GDM1 (cell line): ENCODE measurements around the gene PAH.

Experiments used
- DNase-seq: peaks from one replicate; lab custom pipeline; 2025; lab: John Stamatoyannopoulos, UW

The PAH gene

GRCh38 chr12:102917026-102917787, at the start of gene PAH:
PAH (minus strand) TSS chr12:102917244; CDS start chr12:102917130, 114 bp downstream.
- no peak for DNase-seq

- no peak for DNase-seq
These were observed 49.3 kb upstream of the PAH start for GRCh38 chr12:102966200-102966863.

GRCh38 chr12:102965281-102966155, 48.5 kb upstream of the PAH start:
- DNase-seq = no peak

- no peak for DNase-seq
These were observed 47.8 kb upstream of the PAH start for GRCh38 chr12:102964872-102965271.

GRCh38 chr12:102963796-102964195, 46.8 kb upstream of the PAH start:
- no peak for DNase-seq

- DNase-seq = no peak
These were observed 45.9 kb upstream of the PAH start for GRCh38 chr12:102962986-102963385.

- no peak for DNase-seq
These were observed 45.5 kb upstream of the PAH start for GRCh38 chr12:102962532-102962931.

- DNase-seq = no peak
These were observed 44.4 kb upstream of the PAH start for GRCh38 chr12:102961466-102961855.

GRCh38 chr12:102960766-102961465, 43.9 kb upstream of the PAH start:
- no peak for DNase-seq

- no peak for DNase-seq
These were observed 42.3 kb upstream of the PAH start for GRCh38 chr12:102959391-102959790.

- DNase-seq = no peak
These were observed 41.8 kb upstream of the PAH start for GRCh38 chr12:102958830-102959176.

GRCh38 chr12:102958073-102958829, 41.2 kb upstream of the PAH start:
- no peak for DNase-seq

GRCh38 chr12:102957339-102958050, 40.5 kb upstream of the PAH start, which contains the start of gene ASCL1:
ASCL1 (plus strand) TSS chr12:102957674; CDS start chr12:102958245, 571 bp downstream.
- DNase-seq = no peak

GRCh38 chr12:102956738-102957327, 39.8 kb upstream of the PAH start:
- DNase-seq = no peak

- no peak for DNase-seq
These were observed 39.1 kb upstream of the PAH start for GRCh38 chr12:102955926-102956737.

GRCh38 chr12:102954134-102954533, 37.1 kb upstream of the PAH start:
- DNase-seq = no peak

GRCh38 chr12:102953221-102953620, 36.2 kb upstream of the PAH start:
- no peak for DNase-seq

GRCh38 chr12:102951841-102952240, 34.8 kb upstream of the PAH start:
- no peak for DNase-seq

GRCh38 chr12:102950950-102951619, 34.0 kb upstream of the PAH start:
- DNase-seq = no peak
